Kidney (tissue), 14 donors: ENCODE results near the gene DYRK3. TPM values are rescaled to one million over a fixed set of nuclear protein-coding genes. Genes with fewer than 3 reads are reported as not detected.

Experiments
- DNase-seq, 5 donors: peaks; one replicate each; pipeline ENCODE4 v3.0.0-alpha.2; 2013 to 2020
- FAIRE-seq: peaks from 2 replicates; lab custom pipeline; 2012; peaks lifted over from hg19 to GRCh38; lab: Jason Lieb, UNC
- H3K27ac ChIP-seq, 2 donors: one replicate each; pipeline ENCODE4 v1.7.0; 2013; ENCODE audit warnings: low read depth in 2 of 2, low read length in 2 of 2, inconsistent platforms in 1 of 2
- H3K27me3 ChIP-seq: one replicate; pipeline ENCODE4 v1.7.1; 2013; ENCODE audit warnings: low read length, inconsistent platforms; ENCODE audit not compliant: control insufficient read depth, insufficient read depth
- H3K36me3 ChIP-seq, 3 donors: one replicate each; pipeline versions ENCODE4 v1.7.0 to v1.7.1; 2013; ENCODE audit warnings: low read length in 3 of 3, control low read depth in 1 of 3, inconsistent platforms in 1 of 3; ENCODE audit not compliant: insufficient read depth in 3 of 3, control insufficient read depth in 2 of 3
- H3K4me1 ChIP-seq, 3 donors: one replicate each; pipeline versions ENCODE4 v1.7.0 to v1.7.1; 2013; ENCODE audit warnings: low read length in 3 of 3, inconsistent platforms in 1 of 3, low read depth in 1 of 3; ENCODE audit not compliant: control insufficient read depth in 2 of 3, insufficient read depth in 2 of 3
- H3K4me3 ChIP-seq, 3 donors: one replicate each; pipeline versions ENCODE4 v1.7.0 to v1.8.1; 2013; ENCODE audit warnings: low read length in 3 of 3, control low read depth in 1 of 3, inconsistent platforms in 1 of 3
- H3K9ac ChIP-seq, 3 donors: one replicate each; pipeline versions ENCODE4 v1.7.0 to v1.7.1; 2013; ENCODE audit warnings: low read length in 3 of 3, control low read depth in 1 of 3, inconsistent platforms in 1 of 3
- H3K9me3 ChIP-seq, 3 donors: one replicate each; pipeline versions ENCODE4 v1.7.0 to v1.7.1; 2013; ENCODE audit warnings: low read length in 3 of 3, control low read depth in 1 of 3, inconsistent platforms in 1 of 3; ENCODE audit not compliant: control insufficient read depth in 2 of 3, insufficient read depth in 1 of 3
- intact Hi-C: fragments of 100-400 bp; cut with DNase I; formaldehyde crosslinking; loops from one replicate; pipeline ENCODE4 v1.11.1; 2022
- polyA plus RNA-seq: library from polyadenylated mRNA; stranded (reverse); fragments of 350-450 nt; fragmentation: Illumina TruSeq; extraction: RNeasy Lipid Tissue Mini Kit (QIAGEN cat#74804); gene quantifications from one replicate; pipeline ENCODE4 v1.2.3, GENCODE V29; 2014; ENCODE audit warnings: low read depth, low replicate concordance; ENCODE audit not compliant: insufficient read depth
- total RNA-seq: library from RNA; stranded (reverse); fragmentation: NEBNext Ultra II Directional; extraction: Animal tissue kit (Norgen Biotek cat#: 25700); gene quantifications from one replicate; pipeline ENCODE4 v1.2.1, GENCODE V29; 2021
- TF ChIP-seq, protein P1 (sequence below): IDR thresholded peaks from 3 replicates; pipeline ENCODE4 v1.5.1; 2012; ENCODE audit warnings: mild to moderate bottlenecking, moderate library complexity, borderline replicate concordance; ENCODE audit not compliant: insufficient read depth; ENCODE audit errors: extremely low read depth
- donor health status: control.
- donor health status: control.
- donor health status: control.
- donor health status: control.
- donor health status: control.
- donor health status: DM: yes; HTN: yes; CAD: no.
- donor health status: Normal renal cell carcinoma (clear cell type).

Gene DYRK3
- total and polyA plus RNA-seq, 2 donors from 2014 or later = 3.5 to 12.7 TPM

GRCh38 chr1:206694171-206695124, 59.1 kb downstream of the DYRK3 start:
- Histone ChIP-seq H3K9me3 (no peaks in the 10 kb centered on the region), H3K36me3 (no peaks in the 10 kb centered on the region), H3K27me3 (no peaks in the 10 kb centered on the region), H3K9ac (peak overlapping the region in 1 of 3 donors; percentile 78), H3K4me1 (peaks cover 5 to 86% (median 83%) of the 10 kb centered on the region in 3 donors), H3K27ac (peak overlapping the region; percentile 89 to 92), H3K4me3 (peak overlapping the region in 1 of 3 donors; percentile 2)
- TF ChIP-seq, protein P1, sequence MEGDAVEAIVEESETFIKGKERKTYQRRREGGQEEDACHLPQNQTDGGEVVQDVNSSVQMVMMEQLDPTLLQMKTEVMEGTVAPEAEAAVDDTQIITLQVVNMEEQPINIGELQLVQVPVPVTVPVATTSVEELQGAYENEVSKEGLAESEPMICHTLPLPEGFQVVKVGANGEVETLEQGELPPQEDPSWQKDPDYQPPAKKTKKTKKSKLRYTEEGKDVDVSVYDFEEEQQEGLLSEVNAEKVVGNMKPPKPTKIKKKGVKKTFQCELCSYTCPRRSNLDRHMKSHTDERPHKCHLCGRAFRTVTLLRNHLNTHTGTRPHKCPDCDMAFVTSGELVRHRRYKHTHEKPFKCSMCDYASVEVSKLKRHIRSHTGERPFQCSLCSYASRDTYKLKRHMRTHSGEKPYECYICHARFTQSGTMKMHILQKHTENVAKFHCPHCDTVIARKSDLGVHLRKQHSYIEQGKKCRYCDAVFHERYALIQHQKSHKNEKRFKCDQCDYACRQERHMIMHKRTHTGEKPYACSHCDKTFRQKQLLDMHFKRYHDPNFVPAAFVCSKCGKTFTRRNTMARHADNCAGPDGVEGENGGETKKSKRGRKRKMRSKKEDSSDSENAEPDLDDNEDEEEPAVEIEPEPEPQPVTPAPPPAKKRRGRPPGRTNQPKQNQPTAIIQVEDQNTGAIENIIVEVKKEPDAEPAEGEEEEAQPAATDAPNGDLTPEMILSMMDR = no peak
- intact Hi-C loops = no loop called here
- DNase-seq = peak in 4 of 5 donors; percentile 57 to 81 (median 66)
- no peak for FAIRE-seq

- intact Hi-C loops = no loop called here
- DNase-seq (peak in 3 of 5 donors; percentile 38 to 52 (median 46)), FAIRE-seq (no peak)
- Histone ChIP-seq H3K4me3 (no peak overlapping the region), H3K27me3 (no peaks in the 10 kb centered on the region), H3K9me3 (no peaks in the 10 kb centered on the region), H3K4me1 (peaks cover 5 to 86% (median 81%) of the 10 kb centered on the region in 3 donors), H3K9ac (no peak overlapping the region), H3K36me3 (no peaks in the 10 kb centered on the region), H3K27ac (peak overlapping the region; percentile 43 to 49)
- TF ChIP-seq, protein P1 = no peak
Measured at GRCh38 chr1:206695733-206696132, 60.4 kb downstream of the DYRK3 start.

DNA sequence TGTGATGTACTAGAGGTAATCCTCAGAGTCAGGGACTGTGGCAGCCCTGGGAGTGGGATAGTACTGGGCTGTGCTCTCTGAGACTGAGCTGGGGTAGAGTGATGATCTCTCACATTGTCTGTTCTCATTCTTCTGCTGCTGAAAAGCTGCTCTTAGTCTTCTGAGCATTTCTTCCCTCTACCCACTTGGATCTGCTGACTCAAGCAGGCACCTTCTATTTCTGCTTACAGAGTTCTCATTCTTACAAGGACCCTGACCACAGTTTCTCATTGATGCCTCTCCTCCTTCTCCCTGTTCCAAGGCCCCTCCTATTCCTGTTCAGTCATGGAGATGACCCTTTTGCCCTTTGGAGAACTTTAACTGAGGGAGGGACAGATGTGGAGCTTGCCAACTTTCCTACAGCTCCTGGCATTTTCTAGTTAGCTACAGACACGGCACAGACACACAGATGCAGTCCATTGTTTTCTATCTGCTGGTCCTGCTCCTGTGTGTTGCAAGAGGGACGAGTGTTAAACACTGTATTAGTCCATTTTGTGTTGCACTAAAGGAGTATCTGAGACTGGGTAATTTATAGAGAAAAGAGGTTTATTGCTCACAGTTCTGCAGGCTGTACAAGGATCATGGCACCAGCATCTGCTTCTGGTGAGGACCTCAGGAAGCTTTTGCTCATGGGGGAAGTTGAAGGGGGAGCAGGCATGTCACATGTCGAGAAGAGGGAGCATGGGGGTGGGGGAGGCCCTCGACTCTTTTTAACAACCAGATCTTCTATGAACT, 61.7 kb downstream of the DYRK3 start:
- DNase-seq = peak in 1 of 5 donors; percentile 39
- intact Hi-C loops = no loop called here

More for the DNA sequence above, 61.7 kb downstream of the DYRK3 start:
- Histone ChIP-seq H3K27ac (peak overlapping the region; percentile 49 to 56), H3K4me3 (no peak overlapping the region), H3K9me3 (no peaks in the 10 kb centered on the region), H3K4me1 (peaks cover 5 to 80% (median 73%) of the 10 kb centered on the region in 3 donors), H3K27me3 (no peaks in the 10 kb centered on the region), H3K36me3 (no peaks in the 10 kb centered on the region), H3K9ac (no peak overlapping the region)
- TF ChIP-seq, protein P1 = no peak
- FAIRE-seq = no peak
